Vagina (tissue), 2 donors: ENCODE results near the gene TJAP1.

Experiments used
- POLR2A ChIP-seq, 2 donors: fragments of 450-650 bp; IDR thresholded peaks; one replicate each; pipeline ENCODE4 v1.6.1; 2017; ENCODE audit warnings: antibody characterized with exemption in 2 of 2, mild to moderate bottlenecking in 2 of 2, moderate library complexity in 2 of 2
- POLR2AphosphoS5 ChIP-seq, 2 donors: sonication (generic); formaldehyde crosslinking; IDR thresholded peaks; one replicate each; pipeline ENCODE4 v1.9.0; 2017; ENCODE audit warnings: antibody characterized with exemption in 2 of 2, mild to moderate bottlenecking in 2 of 2, low read depth in 1 of 2; ENCODE audit not compliant: insufficient read depth in 1 of 2
- TF ChIP-seq, protein P1 (sequence below), 3 experiments: fragments of 450-650 bp in 2 of 3; fragments of 200-600 bp in 1 of 3; sonication (generic) in 1 of 3; IDR thresholded peaks; one replicate each; pipeline ENCODE4 v1.5.1; 2017 to 2019; ENCODE audit warnings: antibody characterized with exemption in 3 of 3, mild to moderate bottlenecking in 2 of 3, moderate library complexity in 2 of 3

GRCh38 chr6:43497689-43498088 is 20.3 kb downstream of the TJAP1 start:
- TF ChIP-seq, protein P1, sequence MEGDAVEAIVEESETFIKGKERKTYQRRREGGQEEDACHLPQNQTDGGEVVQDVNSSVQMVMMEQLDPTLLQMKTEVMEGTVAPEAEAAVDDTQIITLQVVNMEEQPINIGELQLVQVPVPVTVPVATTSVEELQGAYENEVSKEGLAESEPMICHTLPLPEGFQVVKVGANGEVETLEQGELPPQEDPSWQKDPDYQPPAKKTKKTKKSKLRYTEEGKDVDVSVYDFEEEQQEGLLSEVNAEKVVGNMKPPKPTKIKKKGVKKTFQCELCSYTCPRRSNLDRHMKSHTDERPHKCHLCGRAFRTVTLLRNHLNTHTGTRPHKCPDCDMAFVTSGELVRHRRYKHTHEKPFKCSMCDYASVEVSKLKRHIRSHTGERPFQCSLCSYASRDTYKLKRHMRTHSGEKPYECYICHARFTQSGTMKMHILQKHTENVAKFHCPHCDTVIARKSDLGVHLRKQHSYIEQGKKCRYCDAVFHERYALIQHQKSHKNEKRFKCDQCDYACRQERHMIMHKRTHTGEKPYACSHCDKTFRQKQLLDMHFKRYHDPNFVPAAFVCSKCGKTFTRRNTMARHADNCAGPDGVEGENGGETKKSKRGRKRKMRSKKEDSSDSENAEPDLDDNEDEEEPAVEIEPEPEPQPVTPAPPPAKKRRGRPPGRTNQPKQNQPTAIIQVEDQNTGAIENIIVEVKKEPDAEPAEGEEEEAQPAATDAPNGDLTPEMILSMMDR (IDR thresholded peaks at IDR 0.05), result no peak
- no peak for TF ChIP-seq POLR2AphosphoS5 (IDR thresholded peaks at IDR 0.05; ENCODE audit: insufficient read depth in 1 of 2, low read depth in 1 of 2)
- TF ChIP-seq POLR2A (IDR thresholded peaks at IDR 0.05), result no peak
